Measurements from ENCODE around the gene PMS1. TPM values are rescaled to one million over a fixed set of nuclear protein-coding genes. Genes with fewer than 3 reads are reported as not detected.

PMS1 gene
- total RNA-seq, 2 donors from 2014 or later = 17.6 to 20.1 TPM

GRCh38 chr2:189798312-189799029 lies 14.2 kb downstream of the PMS1 start:
- TF ChIP-seq, protein P1, sequence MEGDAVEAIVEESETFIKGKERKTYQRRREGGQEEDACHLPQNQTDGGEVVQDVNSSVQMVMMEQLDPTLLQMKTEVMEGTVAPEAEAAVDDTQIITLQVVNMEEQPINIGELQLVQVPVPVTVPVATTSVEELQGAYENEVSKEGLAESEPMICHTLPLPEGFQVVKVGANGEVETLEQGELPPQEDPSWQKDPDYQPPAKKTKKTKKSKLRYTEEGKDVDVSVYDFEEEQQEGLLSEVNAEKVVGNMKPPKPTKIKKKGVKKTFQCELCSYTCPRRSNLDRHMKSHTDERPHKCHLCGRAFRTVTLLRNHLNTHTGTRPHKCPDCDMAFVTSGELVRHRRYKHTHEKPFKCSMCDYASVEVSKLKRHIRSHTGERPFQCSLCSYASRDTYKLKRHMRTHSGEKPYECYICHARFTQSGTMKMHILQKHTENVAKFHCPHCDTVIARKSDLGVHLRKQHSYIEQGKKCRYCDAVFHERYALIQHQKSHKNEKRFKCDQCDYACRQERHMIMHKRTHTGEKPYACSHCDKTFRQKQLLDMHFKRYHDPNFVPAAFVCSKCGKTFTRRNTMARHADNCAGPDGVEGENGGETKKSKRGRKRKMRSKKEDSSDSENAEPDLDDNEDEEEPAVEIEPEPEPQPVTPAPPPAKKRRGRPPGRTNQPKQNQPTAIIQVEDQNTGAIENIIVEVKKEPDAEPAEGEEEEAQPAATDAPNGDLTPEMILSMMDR (IDR thresholded peaks at IDR 0.05) = peak in 6 of 7 experiments; percentile 18 to 53 (median 49)
- no peak for TF ChIP-seq POLR2A (IDR thresholded peaks at IDR 0.05)
- intact Hi-C loops (cut with DNase I) = no loop called here
- ATAC-seq (no peak), DNase-seq (peak in 1 of 4 donors; percentile 13)
- H3K27me3 ChIP-seq = no peaks in the 10 kb centered on the region
- WGBS, 2 donors = 53 to 66% methylated on average over 4 of the region's 4 CpGs
- no peak overlapping the region for H3K4me3 ChIP-seq
- H3K4me1 ChIP-seq = no peaks in the 10 kb centered on the region
- H3K27ac ChIP-seq = no peak overlapping the region
- H3K9me3 ChIP-seq = no peaks in the 10 kb centered on the region
- peaks cover 0 to 6% of the 10 kb centered on the region in 2 donors for H3K36me3 ChIP-seq (replicated peaks in 1 of 2; ENCODE audit: insufficient read depth in 1 of 2, low read depth in 2 of 2)

- intact Hi-C loops (cut with DNase I) = no loop called here
- H3K36me3 ChIP-seq (replicated peaks in 1 of 2; ENCODE audit: insufficient read depth in 1 of 2, low read depth in 2 of 2) = peaks cover 0 to 6% of the 10 kb centered on the region in 2 donors
- H3K4me3 ChIP-seq = no peak overlapping the region
- DNase-seq (no peak), ATAC-seq (no peak)
- TF ChIP-seq POLR2A (IDR thresholded peaks at IDR 0.05) = no peak
- TF ChIP-seq, protein P1 (IDR thresholded peaks at IDR 0.05) = no peak
- no peaks in the 10 kb centered on the region for H3K4me1 ChIP-seq
- H3K27ac ChIP-seq = no peak overlapping the region
- no peaks in the 10 kb centered on the region for H3K27me3 ChIP-seq
- no peaks in the 10 kb centered on the region for H3K9me3 ChIP-seq
Measured at GRCh38 chr2:189799030-189799331, 14.7 kb downstream of the PMS1 start.

GRCh38 chr2:189799531-189799930 lies 15.3 kb downstream of the PMS1 start:
- Histone ChIP-seq H3K36me3 (replicated peaks in 1 of 2; ENCODE audit: insufficient read depth in 1 of 2, low read depth in 2 of 2) (peaks cover 0 to 3% of the 10 kb centered on the region in 2 donors), H3K9me3 (no peaks in the 10 kb centered on the region), H3K27ac (no peak overlapping the region), H3K27me3 (no peaks in the 10 kb centered on the region), H3K4me1 (no peaks in the 10 kb centered on the region), H3K4me3 (no peak overlapping the region)
- ATAC-seq = no peak
- peak in 1 of 4 donors; percentile 37 for DNase-seq
- 73% methylated on average over 2 of the region's 2 CpGs; no CpG with 5 or more reads in 1 of the 2 donors for WGBS, 2 donors
- TF ChIP-seq POLR2A (IDR thresholded peaks at IDR 0.05) = no peak
- TF ChIP-seq, protein P1 (IDR thresholded peaks at IDR 0.05) = no peak
- intact Hi-C loops (cut with DNase I) = no loop called here

DNA sequence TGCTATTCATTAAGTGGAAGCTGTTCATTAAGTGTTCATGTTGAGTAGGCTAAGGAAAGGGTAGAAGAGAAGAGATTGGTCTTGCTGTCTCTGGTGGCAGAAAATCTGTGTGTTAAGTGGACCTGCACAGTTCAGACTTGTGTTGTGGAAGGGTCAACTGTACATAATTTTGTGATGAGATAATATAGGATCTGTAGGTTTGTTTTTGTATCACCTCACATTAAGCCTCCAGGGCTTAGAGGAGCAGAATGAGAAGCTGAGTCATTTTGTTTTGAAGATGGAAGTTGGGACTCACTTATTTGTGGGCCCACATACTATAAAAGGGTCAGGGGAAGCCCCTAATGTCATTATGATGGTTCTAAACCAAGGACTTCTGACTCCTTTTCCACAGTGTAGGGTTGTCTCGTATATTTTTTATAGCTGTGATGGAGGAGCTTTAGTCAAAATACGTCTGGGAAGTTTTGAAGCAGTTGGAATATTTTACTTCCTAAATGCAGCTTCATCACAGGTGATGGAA lies 18.2 kb downstream of the PMS1 start:
- H3K27ac ChIP-seq = no peak overlapping the region

More for the DNA sequence above, 18.2 kb downstream of the PMS1 start:
- Histone ChIP-seq H3K4me3 (no peak overlapping the region), H3K27me3 (no peaks in the 10 kb centered on the region), H3K36me3 (replicated peaks in 1 of 2; ENCODE audit: insufficient read depth in 1 of 2, low read depth in 2 of 2) (no peaks in the 10 kb centered on the region), H3K4me1 (peaks cover 2% of the 10 kb centered on the region), H3K9me3 (no peaks in the 10 kb centered on the region)
- TF ChIP-seq, protein P1 (IDR thresholded peaks at IDR 0.05) = no peak
- TF ChIP-seq POLR2A (IDR thresholded peaks at IDR 0.05) = no peak
- DNase-seq (no peak), ATAC-seq (no peak)
- intact Hi-C loops (cut with DNase I) = no loop called here
- 88 to 96% methylated on average over 2 of the region's 2 CpGs for WGBS, 2 donors
